ENCODE measurements around the gene CAD.

DNA sequence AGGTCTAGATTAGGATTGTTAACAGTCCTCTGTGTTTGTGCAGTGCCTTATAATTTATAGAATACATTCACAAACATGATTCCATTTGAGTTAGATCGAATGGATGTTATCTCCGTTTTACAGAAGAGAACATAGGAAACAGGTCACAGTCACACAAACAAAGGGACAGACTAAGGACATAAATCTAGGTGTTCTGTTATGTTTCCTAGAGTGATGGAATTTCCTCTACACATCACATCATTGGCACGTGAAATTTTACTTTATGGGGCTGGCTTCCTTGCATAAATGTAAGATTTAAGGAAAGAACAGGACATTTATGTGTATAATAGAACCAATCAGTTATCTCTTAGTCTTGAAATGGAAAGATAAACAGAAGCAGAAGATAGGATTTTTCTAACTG is 71.4 kb downstream of the CAD start:
- TF ChIP-seq EZH2 (IDR thresholded peaks at IDR 0.05; ENCODE audit: insufficient read depth, poor library complexity, severe bottlenecking) = no peak
- TF ChIP-seq EZH2phosphoT487 (IDR thresholded peaks at IDR 0.05; ENCODE audit: insufficient read depth, low read depth) = no peak

Data from GM23248 (cell line).